ENCODE measurements around the gene DLG2.

Gene DLG2

DNA sequence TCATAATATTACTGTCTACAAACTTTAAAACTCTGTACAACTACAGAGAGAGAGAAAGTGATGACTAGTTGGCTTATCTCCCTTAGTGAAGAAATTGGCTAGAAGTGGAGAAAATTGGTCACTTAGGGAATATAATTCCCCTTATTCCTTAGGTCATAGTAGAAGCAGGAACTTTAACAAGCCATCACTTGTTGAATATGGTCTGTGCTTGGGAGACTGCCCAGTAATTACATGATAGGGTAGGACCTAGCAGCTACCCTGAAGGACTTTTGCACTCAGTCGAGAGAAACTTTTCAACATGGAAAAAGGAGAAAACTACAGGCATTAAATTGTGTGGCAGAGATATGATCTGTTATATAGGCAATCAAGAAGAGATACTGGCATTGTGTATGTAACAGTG lies 1764.5 kb downstream of the DLG2 start:
- no peak for DNase-seq

GRCh38 chr11:83862033-83862432 lies 1765.1 kb downstream of the DLG2 start:
- DNase-seq: no peak

DNA sequence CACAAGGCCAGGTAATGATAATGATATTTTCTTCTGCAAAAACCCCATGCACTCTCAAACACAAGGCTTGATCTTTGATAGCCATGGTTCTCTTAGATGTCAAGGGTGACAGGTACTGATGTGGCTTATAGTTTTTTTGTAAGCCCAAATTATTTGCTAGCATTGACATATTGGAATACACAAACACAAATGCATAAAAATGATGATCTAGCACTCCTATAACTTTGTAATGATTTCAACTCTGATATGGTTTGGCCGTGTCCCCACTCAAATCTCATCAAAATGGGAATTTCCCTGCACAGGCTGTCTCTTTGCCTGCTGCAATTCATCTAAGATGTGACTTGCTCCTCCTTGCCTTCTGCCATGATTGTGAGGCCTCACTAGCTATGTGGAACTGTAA lies 1768.5 kb downstream of the DLG2 start:
- no peak for DNase-seq

- DNase-seq: no peak
Observed at GRCh38 chr11:83855237-83855636, 1771.9 kb downstream of the DLG2 start.

DNA sequence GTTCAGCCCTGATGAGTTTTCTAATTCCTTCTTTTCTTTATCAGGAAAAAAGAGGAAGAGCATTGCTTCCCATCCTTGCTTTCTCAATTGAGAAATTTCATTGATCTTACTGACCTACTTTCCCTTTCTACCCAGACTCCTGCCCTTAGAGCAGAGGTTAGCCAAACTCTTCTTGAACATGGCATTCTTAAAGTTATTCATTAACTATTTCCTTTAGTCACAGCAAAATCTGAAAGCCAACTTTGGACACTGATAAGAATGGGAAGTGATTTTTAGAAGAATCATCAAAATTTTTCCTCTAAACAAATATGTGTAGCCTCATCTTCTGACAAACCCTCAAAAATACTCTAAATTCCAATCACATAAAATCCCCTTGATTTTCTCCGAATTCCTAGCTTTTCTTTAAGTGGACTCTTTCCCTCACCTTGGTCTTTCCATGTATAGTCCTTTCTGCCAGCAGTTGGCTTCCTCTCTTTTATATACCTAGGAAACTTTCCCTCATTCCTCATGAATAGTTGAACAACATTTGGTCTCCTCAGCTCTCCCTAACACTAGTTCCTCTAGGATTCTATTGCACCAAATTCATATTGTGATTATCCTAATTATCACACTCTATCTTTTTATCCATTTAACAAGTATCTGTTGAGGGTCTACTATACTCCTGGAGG lies 1774.2 kb downstream of the DLG2 start:
- DNase-seq: no peak

GRCh38 chr11:83852012-83852411 lies 1775.1 kb downstream of the DLG2 start:
- DNase-seq: no peak

GRCh38 chr11:83847467-83848034 lies 1779.6 kb downstream of the DLG2 start:
- no peak for DNase-seq

DNA sequence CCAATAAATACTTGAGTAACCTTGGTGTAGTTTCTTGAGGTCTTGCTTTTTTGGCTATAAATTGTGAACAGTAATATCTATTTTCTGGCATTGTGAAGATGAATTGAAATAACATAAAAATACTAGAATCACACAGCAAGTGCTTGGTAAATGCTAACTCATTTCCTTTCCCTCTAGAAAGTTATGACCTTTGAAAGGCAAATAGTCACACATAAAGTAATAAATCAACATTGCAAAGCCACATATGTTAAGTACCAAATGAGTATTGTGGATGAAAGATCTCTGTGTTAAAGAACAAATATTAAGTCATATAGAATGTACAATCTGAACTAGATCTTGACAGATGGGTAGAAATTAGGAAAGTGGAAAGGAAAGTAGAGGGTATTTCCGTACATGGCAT lies 1781.3 kb downstream of the DLG2 start:
- no peak for DNase-seq

- no peak for DNase-seq
Observed at GRCh38 chr11:83840326-83840725, 1786.8 kb downstream of the DLG2 start.

GRCh38 chr11:83836883-83837654 lies 1790.1 kb downstream of the DLG2 start:
- DNase-seq: peak; percentile 79

DNA sequence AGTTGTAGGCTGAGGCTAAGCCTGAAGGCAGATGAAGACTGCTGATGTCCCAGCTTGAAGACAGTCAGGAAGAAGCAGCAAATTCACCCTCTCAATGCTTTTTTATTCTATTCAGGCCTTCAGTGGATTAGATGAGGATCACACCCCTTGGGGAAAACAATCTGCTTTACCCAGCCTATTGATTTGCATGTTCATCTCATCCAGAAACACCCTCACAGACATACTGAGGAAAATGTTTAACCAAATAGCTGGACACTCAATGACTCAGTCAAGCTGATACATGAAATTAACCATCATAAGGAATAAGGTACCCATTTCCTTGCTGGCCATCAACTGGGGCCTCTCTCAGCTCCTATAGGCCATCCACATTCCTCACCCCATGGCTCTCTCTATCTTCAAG lies 1791.1 kb downstream of the DLG2 start:
- no peak for DNase-seq

GRCh38 chr11:83835423-83835822 lies 1791.7 kb downstream of the DLG2 start:
- no peak for DNase-seq

DNA sequence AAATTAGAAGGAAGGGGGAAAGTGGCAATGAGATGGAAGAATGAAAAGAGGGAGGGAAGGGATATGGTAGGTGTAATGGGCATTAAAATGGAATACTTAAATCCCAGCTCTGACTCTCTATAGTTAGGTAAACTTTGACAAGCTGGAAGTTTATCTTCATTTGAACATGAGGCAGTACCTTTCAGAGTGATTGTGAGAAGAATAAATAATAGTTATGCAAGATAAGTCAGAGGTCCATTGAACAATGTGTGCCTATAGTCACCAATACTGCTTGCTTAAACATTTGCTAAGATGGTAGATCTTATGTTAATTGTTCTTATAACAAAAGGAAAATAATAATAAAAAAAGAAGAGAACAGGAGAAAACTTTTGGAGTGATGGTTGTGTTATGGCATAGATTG lies 1795.2 kb downstream of the DLG2 start:
- no peak for DNase-seq

GRCh38 chr11:83827940-83828554 lies 1799.1 kb downstream of the DLG2 start:
- DNase-seq: peak; percentile 82

- no peak for DNase-seq
Observed at GRCh38 chr11:83827520-83827919, 1799.6 kb downstream of the DLG2 start.

DNA sequence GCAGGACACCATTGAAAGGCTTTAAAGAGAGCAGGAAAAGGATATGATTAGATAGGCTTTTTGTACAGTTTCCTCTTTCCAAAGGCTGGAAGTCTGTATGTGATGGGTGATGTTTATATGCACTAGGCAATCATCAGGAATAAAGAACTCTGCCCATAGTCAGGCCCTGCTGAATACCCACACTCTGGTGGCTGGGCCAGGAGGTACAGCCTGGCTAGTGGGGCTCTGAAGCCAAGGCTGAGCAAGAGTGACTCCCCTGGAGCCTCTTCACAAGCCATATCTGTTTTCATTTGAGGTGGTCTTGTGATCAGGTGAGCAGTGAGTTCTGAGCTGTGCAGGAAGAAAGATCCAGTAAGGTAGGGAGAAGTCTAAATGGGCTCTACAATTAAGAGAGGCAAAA lies 1801.1 kb downstream of the DLG2 start:
- no peak for DNase-seq

- DNase-seq: no peak
Observed at GRCh38 chr11:83823461-83824025, 1803.6 kb downstream of the DLG2 start.

DNA sequence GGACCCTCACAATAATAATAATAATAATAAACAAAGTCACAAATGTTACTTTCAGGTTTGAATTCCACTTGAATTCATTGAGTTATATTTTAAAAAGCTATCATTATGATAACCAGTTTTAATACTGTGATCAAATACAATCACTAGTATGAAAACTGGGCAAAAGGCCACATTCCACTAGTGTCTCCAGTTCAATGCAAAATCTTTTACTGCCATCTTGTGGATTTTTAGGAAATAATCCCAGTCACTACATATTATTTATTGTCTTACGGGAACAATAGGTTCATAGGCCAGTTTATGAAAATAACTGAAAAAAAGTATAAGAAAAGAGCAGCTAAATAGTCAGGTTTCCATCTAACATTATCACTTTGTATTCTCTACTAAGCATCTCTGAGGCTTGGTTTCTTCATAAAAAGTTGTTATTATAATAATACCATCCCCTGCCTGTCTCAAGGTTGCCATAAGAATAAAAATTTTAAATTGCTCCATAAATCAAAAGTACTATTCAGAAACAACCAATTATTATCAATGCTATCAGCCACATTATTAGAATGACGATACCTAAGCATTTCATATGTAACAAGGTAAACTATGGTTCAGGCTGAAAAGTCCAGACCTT lies 1807.1 kb downstream of the DLG2 start:
- peak; percentile 58 for DNase-seq

DNA sequence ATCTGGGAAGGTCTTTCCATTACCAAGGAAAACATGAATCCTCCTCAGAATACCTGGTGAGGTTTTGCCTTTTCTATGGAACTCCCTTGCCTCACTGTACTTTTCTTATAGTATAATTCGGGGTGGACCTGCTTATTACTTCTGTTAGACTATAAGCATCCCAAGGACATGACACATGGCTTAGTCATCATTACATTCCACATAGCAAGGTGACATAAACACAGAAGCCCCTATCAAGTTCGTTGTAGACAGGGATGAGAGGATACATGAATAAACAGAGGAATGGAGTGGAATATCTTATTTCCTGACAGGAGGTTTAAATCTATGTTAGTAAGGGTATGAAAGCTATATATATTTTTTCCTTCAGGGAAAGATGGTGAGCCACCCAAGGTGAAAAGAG lies 1808.8 kb downstream of the DLG2 start:
- no peak for DNase-seq

DNA sequence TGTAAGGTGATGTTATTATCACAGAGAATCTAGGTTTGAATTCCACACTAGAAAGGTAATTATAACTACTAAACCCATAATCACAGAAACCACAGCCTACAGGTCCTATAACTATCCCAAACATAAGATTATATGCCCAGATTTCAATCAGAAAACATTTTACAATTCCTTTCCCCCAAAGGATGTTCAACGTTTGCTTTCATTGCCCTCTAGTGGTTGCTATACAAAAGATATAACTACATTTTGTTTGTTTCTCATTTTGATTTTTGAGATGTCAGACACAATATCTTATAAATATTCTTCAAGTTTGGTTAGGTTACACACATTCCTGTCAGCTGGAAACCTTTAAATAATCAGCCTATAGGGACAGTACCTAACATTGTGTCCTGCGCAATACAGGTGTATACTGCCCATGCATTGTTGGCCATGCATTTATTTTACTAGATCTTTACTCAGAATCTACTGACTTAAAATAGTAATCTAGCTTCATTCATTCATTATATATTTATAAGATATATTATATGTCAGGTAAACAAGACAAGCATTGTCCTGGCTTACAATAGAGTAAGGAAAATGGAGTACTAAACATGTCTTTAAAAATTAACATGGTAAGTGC lies 1810.5 kb downstream of the DLG2 start:
- DNase-seq: peak; percentile 58

GRCh38 chr11:83815736-83816135 lies 1811.4 kb downstream of the DLG2 start:
- DNase-seq: no peak

- no peak for DNase-seq
Observed at GRCh38 chr11:83813296-83813695, 1813.8 kb downstream of the DLG2 start.

DNA sequence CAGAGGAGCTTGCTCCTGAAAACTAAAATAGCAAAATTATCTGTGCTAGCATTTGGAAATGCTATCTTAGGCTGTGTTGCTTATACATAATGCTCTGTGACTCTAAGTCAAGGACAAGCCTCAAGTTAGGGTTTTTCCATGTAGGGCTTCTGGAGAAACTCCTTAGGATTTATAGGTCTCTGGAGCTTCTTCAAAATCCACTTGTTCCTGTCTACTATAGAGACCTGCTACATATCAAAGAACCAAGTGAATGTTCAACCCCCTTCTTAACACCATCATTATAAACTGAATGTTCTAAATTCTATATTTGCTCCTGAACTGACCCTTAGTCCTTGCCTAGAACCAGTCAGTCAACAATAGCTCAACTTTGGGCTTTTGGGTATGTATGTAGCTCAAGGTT lies 1817.9 kb downstream of the DLG2 start:
- no peak for DNase-seq

Measured in NCI-H82 (cell line).